Activated T-helper 9 cell treated with anti-CD3 and anti-CD28 coated beads, Interleukin-2, amount 50 U/mL, for 16 hours (primary cell): ENCODE data around the gene SLC16A11.
"Not testable (repeated sequence)": the region's sequence is repeated elsewhere in the genome, so short reads cannot be mapped to it uniquely, and the experiment has no call there.

Source experiments
- DNase-seq: peaks from one replicate; pipeline ENCODE4 v3.0.0-alpha.2; 2020; ENCODE audit warnings: low read depth

SLC16A11 gene

GRCh38 chr17:7058831-7059447 lies 15.0 kb upstream of the SLC16A11 start:
- no peak for DNase-seq

- DNase-seq = no peak
These were observed 12.5 kb upstream of the SLC16A11 start for GRCh38 chr17:7056386-7056785.

- DNase-seq = not testable (repeated sequence)
These were observed 6.7 kb upstream of the SLC16A11 start for GRCh38 chr17:7050583-7050982.

- DNase-seq = no peak
These were observed 5.1 kb upstream of the SLC16A11 start for GRCh38 chr17:7048968-7049367.

- no peak for DNase-seq
These were observed 3.7 kb upstream of the SLC16A11 start for GRCh38 chr17:7047566-7047965.

- DNase-seq = not testable (repeated sequence)
These were observed 3.0 kb upstream of the SLC16A11 start for GRCh38 chr17:7046725-7047397.

- no peak for DNase-seq
These were observed 2.3 kb upstream of the SLC16A11 start for GRCh38 chr17:7046127-7046724.

GRCh38 chr17:7045492-7046126 lies 1.7 kb upstream of the SLC16A11 start:
- DNase-seq = no peak

GRCh38 chr17:7043182-7043496 lies 753 bp downstream of the SLC16A11 start:
- DNase-seq = no peak

GRCh38 chr17:7042501-7043181 lies 1.3 kb downstream of the SLC16A11 start:
- no peak for DNase-seq

GRCh38 chr17:7041607-7042500 lies 2.0 kb downstream of the SLC16A11 start:
- no peak for DNase-seq

- DNase-seq = no peak
These were observed 4.1 kb downstream of the SLC16A11 start for GRCh38 chr17:7039832-7040231.

- DNase-seq = no peak
These were observed 5.6 kb downstream of the SLC16A11 start for GRCh38 chr17:7038025-7038862.

- DNase-seq = peak; percentile 96
These were observed 8.1 kb downstream of the SLC16A11 start, which contains the start of gene SLC16A13 for GRCh38 chr17:7035591-7036368. SLC16A13 (plus strand) TSS chr17:7036015; CDS start chr17:7036383, 368 bp downstream.

- no peak for DNase-seq
These were observed 8.8 kb downstream of the SLC16A11 start for GRCh38 chr17:7034955-7035590.

- DNase-seq = no peak
These were observed 14.2 kb downstream of the SLC16A11 start for GRCh38 chr17:7029659-7030058.

- no peak for DNase-seq
These were observed 14.8 kb downstream of the SLC16A11 start for GRCh38 chr17:7029096-7029495.

- DNase-seq = no peak
These were observed 16.6 kb downstream of the SLC16A11 start for GRCh38 chr17:7027335-7027734.

GRCh38 chr17:7026471-7027115 lies 17.3 kb downstream of the SLC16A11 start:
- no peak for DNase-seq
